Colonic mucosa (tissue), 4 donors: Measurements from ENCODE around the gene EGR4. TPM values are rescaled to one million over a fixed set of nuclear protein-coding genes. Genes with fewer than 3 reads are reported as not detected.

Experiments
- DNase-seq: peaks from one replicate; pipeline ENCODE4 v3.0.0-alpha.2; 2020
- H3K27ac ChIP-seq: fragments of 200-600 bp; one replicate; pipeline ENCODE4 v1.8.0; 2021
- H3K27me3 ChIP-seq: fragments of 200-600 bp; one replicate; pipeline ENCODE4 v1.8.0; 2021
- H3K36me3 ChIP-seq: fragments of 200-600 bp; one replicate; pipeline ENCODE4 v1.8.0; 2021
- H3K4me1 ChIP-seq: fragments of 200-600 bp; one replicate; pipeline ENCODE4 v1.8.0; 2021; ENCODE audit warnings: mild to moderate bottlenecking
- H3K4me3 ChIP-seq: fragments of 200-600 bp; one replicate; pipeline ENCODE4 v1.8.0; 2021
- H3K9ac ChIP-seq, 2 donors: one replicate each; pipeline ENCODE4 v1.7.0; 2013; ENCODE audit warnings: control low read depth in 2 of 2, low read depth in 2 of 2, low read length in 2 of 2
- H3K9me3 ChIP-seq: fragments of 200-600 bp; one replicate; pipeline ENCODE4 v1.8.0; 2021
- CTCF ChIP-seq: fragments of 200-600 bp; IDR thresholded peaks from one replicate; pipeline ENCODE4 v1.8.0; 2022; ENCODE audit warnings: antibody characterized with exemption, mild to moderate bottlenecking
- intact Hi-C: fragments of 100-400 bp; cut with DNase I; formaldehyde crosslinking; loops from one replicate; pipeline ENCODE4 v1.14.1; 2022
- total RNA-seq, 2 donors: library from RNA; stranded (reverse); fragmentation: NEBNext Ultra II Directional in 1 of 2; extraction: Animal tissue kit (Norgen Biotek cat#: 25700) in 1 of 2; gene quantifications; one replicate each; pipeline ENCODE4 v1.2.1, GENCODE V29; 2021
- donor health status: healthy.
- donor health status: DM: no; HTN: no; CAD: no.
- donor health status: DM: no; HTN: no; CAD: no.

Gene EGR4
- total RNA-seq, 2 donors from 2014 or later: not detected

- no peaks in the 10 kb centered on the region for H3K9me3 ChIP-seq
- intact Hi-C loops: no loop called here
- H3K9ac ChIP-seq: no peak overlapping the region
- TF ChIP-seq CTCF: no peak
- H3K27me3 ChIP-seq: no peaks in the 10 kb centered on the region
- no peaks in the 10 kb centered on the region for H3K36me3 ChIP-seq
- no peak for DNase-seq
- no peaks in the 10 kb centered on the region for H3K4me1 ChIP-seq
- H3K4me3 ChIP-seq: no peak overlapping the region
- no peak overlapping the region for H3K27ac ChIP-seq
Observed at GRCh38 chr2:73279852-73280251, 13.5 kb downstream of the EGR4 start.

GRCh38 chr2:73272270-73272669, 21.1 kb downstream of the EGR4 start:
- H3K27me3 ChIP-seq: no peaks in the 10 kb centered on the region
- H3K4me1 ChIP-seq: peaks cover 4% of the 10 kb centered on the region
- no peak overlapping the region for H3K4me3 ChIP-seq
- no peaks in the 10 kb centered on the region for H3K36me3 ChIP-seq
- H3K27ac ChIP-seq: no peak overlapping the region
- no peak overlapping the region for H3K9ac ChIP-seq
- DNase-seq: no peak
- TF ChIP-seq CTCF: no peak
- H3K9me3 ChIP-seq: no peaks in the 10 kb centered on the region
- intact Hi-C loops: no loop called here

GRCh38 chr2:73269686-73270465, 23.5 kb downstream of the EGR4 start:
- no peak overlapping the region for H3K27ac ChIP-seq

GRCh38 chr2:73268830-73269685, 24.3 kb downstream of the EGR4 start:
- Histone ChIP-seq H3K27me3 (no peaks in the 10 kb centered on the region), H3K4me3 (peak overlapping the region; percentile 37), H3K9ac (peak overlapping the region in 1 of 2 donors; percentile 60), H3K36me3 (no peaks in the 10 kb centered on the region), H3K4me1 (peaks cover 4% of the 10 kb centered on the region), H3K27ac (peak overlapping the region; percentile 44), H3K9me3 (no peaks in the 10 kb centered on the region)
- intact Hi-C loops: no loop called here
- DNase-seq: peak; percentile 81
- TF ChIP-seq CTCF: no peak

More at GRCh38 chr2:73269686-73270465, 23.5 kb downstream of the EGR4 start:
- H3K4me1 ChIP-seq: peaks cover 4% of the 10 kb centered on the region
- H3K27me3 ChIP-seq: no peaks in the 10 kb centered on the region
- H3K9ac ChIP-seq: peak overlapping the region in 1 of 2 donors; percentile 50
- TF ChIP-seq CTCF: no peak
- intact Hi-C loops: no loop called here
- H3K4me3 ChIP-seq: peak overlapping the region; percentile 37
- no peaks in the 10 kb centered on the region for H3K9me3 ChIP-seq
- no peaks in the 10 kb centered on the region for H3K36me3 ChIP-seq
- no peak for DNase-seq

GRCh38 chr2:73268366-73268829, 24.9 kb downstream of the EGR4 start:
- Histone ChIP-seq H3K36me3 (no peaks in the 10 kb centered on the region), H3K4me3 (peak overlapping the region; percentile 37), H3K9ac (peak overlapping the region in 1 of 2 donors; percentile 60), H3K9me3 (no peaks in the 10 kb centered on the region), H3K4me1 (peaks cover 4% of the 10 kb centered on the region), H3K27me3 (no peaks in the 10 kb centered on the region), H3K27ac (no peak overlapping the region)
- TF ChIP-seq CTCF: no peak
- intact Hi-C loops: no loop called here
- DNase-seq: peak; percentile 26
